CD14-positive monocyte (primary cell): ENCODE results near the gene SEMA3A. TPM values are rescaled to one million over a fixed set of nuclear protein-coding genes. Genes with fewer than 3 reads are reported as not detected.

ENCODE experiments used
- DNase-seq, 3 donors: peaks; one replicate each; pipeline ENCODE4 v3.0.0-alpha.2; 2011 to 2022
- H2AFZ ChIP-seq: 2 replicates; pipeline ENCODE4 v1.6.0; 2012; ENCODE audit warnings: mild to moderate bottlenecking, low read depth, low read length, inconsistent platforms; ENCODE audit not compliant: insufficient read depth, poor library complexity, severe bottlenecking
- H3K27ac ChIP-seq, 2 donors: 1 replicate in 1 of 2; 2 replicates in 1 of 2; pipeline ENCODE4 v1.5.1; 2012 to 2013; ENCODE audit warnings: low read length in 2 of 2, control low read depth in 1 of 2, inconsistent platforms in 1 of 2, low read depth in 1 of 2, mild to moderate bottlenecking in 1 of 2
- H3K27me3 ChIP-seq, 2 donors: one replicate each; pipeline versions ENCODE4 v1.6.0 to v1.6.1; 2011 to 2013; ENCODE audit warnings: low read length in 2 of 2; ENCODE audit not compliant: control insufficient read depth in 2 of 2, insufficient read depth in 2 of 2
- H3K36me3 ChIP-seq, 2 donors: replicated peaks in 1 of 2; 1 replicate in 1 of 2; 2 replicates in 1 of 2; pipeline versions ENCODE4 v1.5.1 to v1.6.1; 2012 to 2013; ENCODE audit warnings: low read length in 2 of 2, control low read depth in 1 of 2, inconsistent platforms in 1 of 2, mild to moderate bottlenecking in 1 of 2; ENCODE audit not compliant: insufficient read depth in 2 of 2, control insufficient read depth in 1 of 2
- H3K4me1 ChIP-seq, 2 donors: 1 replicate in 1 of 2; 2 replicates in 1 of 2; pipeline versions ENCODE4 v1.5.1 to v1.6.1; 2012 to 2013; ENCODE audit warnings: low read length in 2 of 2, control low read depth in 1 of 2, inconsistent platforms in 1 of 2, mild to moderate bottlenecking in 1 of 2, moderate library complexity in 1 of 2; ENCODE audit not compliant: insufficient read depth in 2 of 2, control insufficient read depth in 1 of 2
- H3K4me2 ChIP-seq: replicated peaks from 2 replicates; pipeline ENCODE3; 2012; ENCODE audit warnings: low read length, moderate library complexity, mild to moderate bottlenecking; ENCODE audit not compliant: poor library complexity, severe bottlenecking; ENCODE audit errors: extremely low read depth
- H3K4me3 ChIP-seq, 3 experiments: fragments of 200-600 bp in 1 of 3; sonication (generic) in 1 of 3; replicated peaks in 1 of 3; 1 replicate in 2 of 3; 2 replicates in 1 of 3; pipeline ENCODE4 v1.5.1; 2011 to 2013; ENCODE audit warnings: low read length in 3 of 3, mild to moderate bottlenecking in 3 of 3, control low read depth in 2 of 3, low read depth in 2 of 3, inconsistent platforms in 1 of 3, moderate library complexity in 1 of 3
- H3K79me2 ChIP-seq: 2 replicates; pipeline ENCODE4 v1.6.0; 2012; ENCODE audit warnings: mild to moderate bottlenecking, control low read depth, inconsistent platforms, low read length, moderate library complexity; ENCODE audit not compliant: insufficient read depth
- H3K9ac ChIP-seq: 2 replicates; pipeline ENCODE4 v1.6.0; 2017; ENCODE audit warnings: low read length, mild to moderate bottlenecking; ENCODE audit not compliant: insufficient read depth, poor library complexity, severe bottlenecking
- H3K9me3 ChIP-seq, 2 donors: replicated peaks in 1 of 2; 1 replicate in 1 of 2; 2 replicates in 1 of 2; pipeline versions ENCODE4 v1.5.1 to v1.6.1; 2012 to 2013; ENCODE audit warnings: low read length in 2 of 2, control low read depth in 1 of 2; ENCODE audit not compliant: control insufficient read depth in 1 of 2, insufficient read depth in 1 of 2
- H4K20me1 ChIP-seq: 2 replicates; pipeline ENCODE4 v1.6.0; 2012; ENCODE audit warnings: mild to moderate bottlenecking, low read length, control low read depth, moderate library complexity; ENCODE audit not compliant: insufficient read depth
- H3K27ac Mint-ChIP-seq, 7 donors: one replicate each; pipeline ENCODE4 v1.8.0; 2020; ENCODE audit warnings: mild to moderate bottlenecking in 7 of 7, mixed read lengths in 7 of 7, moderate library complexity in 6 of 7, inconsistent platforms in 2 of 7
- H3K27me3 Mint-ChIP-seq, 3 donors: one replicate each; pipeline ENCODE4 v1.8.0; 2021 to 2022; ENCODE audit warnings: low read depth in 3 of 3, mild to moderate bottlenecking in 3 of 3, mixed read lengths in 3 of 3, moderate library complexity in 3 of 3, inconsistent platforms in 1 of 3
- H3K36me3 Mint-ChIP-seq, 2 donors: one replicate each; pipeline ENCODE4 v1.8.0; 2020; ENCODE audit warnings: mixed read lengths in 2 of 2, inconsistent platforms in 1 of 2, mild to moderate bottlenecking in 1 of 2
- H3K4me1 Mint-ChIP-seq: one replicate; pipeline ENCODE4 v1.8.0; 2020; ENCODE audit warnings: mild to moderate bottlenecking, mixed read lengths
- H3K4me3 Mint-ChIP-seq, 2 donors: one replicate each; pipeline ENCODE4 v1.8.0; 2020; ENCODE audit warnings: mild to moderate bottlenecking in 2 of 2, mixed read lengths in 2 of 2, moderate library complexity in 1 of 2
- H3K9me3 Mint-ChIP-seq, 7 donors: one replicate each; pipeline ENCODE4 v1.8.0; 2020 to 2022; ENCODE audit warnings: mixed read lengths in 7 of 7, mild to moderate bottlenecking in 6 of 7, moderate library complexity in 6 of 7, inconsistent platforms in 2 of 7
- WGBS: methylation state at CpG from one replicate; pipeline ENCODE4 v1.1.5; 2013; ENCODE audit warnings: missing lambda C conversion rate; ENCODE audit not compliant: insufficient coverage; 5-methylcytosine and 5-hydroxymethylcytosine counted together
- intact Hi-C, 2 donors: fragments of 100-400 bp; cut with micrococcal nuclease; formaldehyde crosslinking; loops; one replicate each; pipeline versions ENCODE4 v1.15.0 to v1.15.1; 2023
- polyA plus RNA-seq, 3 donors: library from polyadenylated mRNA; depleted of rRNA in 1 of 3; unstranded in 2 of 3; stranded (reverse) in 1 of 3; fragments of 300-500 nt in 2 of 3; fragments of >200 nt in 1 of 3; fragmentation: Illumina TruSeq in 2 of 3; gene quantifications; 1 replicate in 2 of 3; 2 replicates in 1 of 3; pipeline ENCODE4 v1.2.3, GENCODE V29; 2012 to 2021
- TF ChIP-seq, protein P1 (sequence below): fragments of 200-600 bp; IDR thresholded peaks from one replicate; pipeline ENCODE4 v1.8.0; 2022; ENCODE audit warnings: antibody characterized with exemption, mild to moderate bottlenecking

Gene SEMA3A
- polyA plus RNA-seq, 3 donors: 0.03 TPM; not detected in 2

DNA sequence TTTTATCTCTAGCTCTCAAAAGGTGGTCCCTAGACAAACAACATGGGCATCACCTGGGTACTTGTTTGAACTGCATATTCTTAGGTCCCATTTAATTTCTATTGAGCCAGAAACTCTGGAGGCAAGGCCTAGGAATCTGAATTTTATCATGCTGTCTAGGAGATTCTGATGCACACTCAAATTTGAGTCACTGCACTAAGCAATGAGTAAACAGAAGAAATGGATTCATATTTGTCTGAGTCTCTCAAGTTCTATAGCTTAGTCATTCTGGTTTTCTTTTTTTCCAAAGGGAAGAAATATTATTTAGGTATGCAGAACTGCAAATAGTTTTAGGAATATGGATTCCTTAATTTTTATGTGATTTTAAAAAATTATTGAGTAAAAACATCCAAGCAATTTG is 185.5 kb downstream of the SEMA3A start:
- H3K4me2 ChIP-seq: no peak overlapping the region
- intact Hi-C loops: no loop called here
- H3K36me3 Mint-ChIP-seq: no peaks in the 10 kb centered on the region
- no peak overlapping the region for H3K27ac ChIP-seq
- H3K79me2 ChIP-seq: no peaks in the 10 kb centered on the region
- no peak overlapping the region for H3K9ac ChIP-seq
- no peak overlapping the region for H3K27ac Mint-ChIP-seq
- no peaks in the 10 kb centered on the region for H3K9me3 ChIP-seq
- H3K4me3 Mint-ChIP-seq: no peak overlapping the region
- H3K27me3 Mint-ChIP-seq: no peaks in the 10 kb centered on the region
- H3K9me3 Mint-ChIP-seq: peaks cover 0 to 2% (median 0%) of the 10 kb centered on the region in 7 donors
- H3K27me3 ChIP-seq: no peaks in the 10 kb centered on the region
- TF ChIP-seq, protein P1, sequence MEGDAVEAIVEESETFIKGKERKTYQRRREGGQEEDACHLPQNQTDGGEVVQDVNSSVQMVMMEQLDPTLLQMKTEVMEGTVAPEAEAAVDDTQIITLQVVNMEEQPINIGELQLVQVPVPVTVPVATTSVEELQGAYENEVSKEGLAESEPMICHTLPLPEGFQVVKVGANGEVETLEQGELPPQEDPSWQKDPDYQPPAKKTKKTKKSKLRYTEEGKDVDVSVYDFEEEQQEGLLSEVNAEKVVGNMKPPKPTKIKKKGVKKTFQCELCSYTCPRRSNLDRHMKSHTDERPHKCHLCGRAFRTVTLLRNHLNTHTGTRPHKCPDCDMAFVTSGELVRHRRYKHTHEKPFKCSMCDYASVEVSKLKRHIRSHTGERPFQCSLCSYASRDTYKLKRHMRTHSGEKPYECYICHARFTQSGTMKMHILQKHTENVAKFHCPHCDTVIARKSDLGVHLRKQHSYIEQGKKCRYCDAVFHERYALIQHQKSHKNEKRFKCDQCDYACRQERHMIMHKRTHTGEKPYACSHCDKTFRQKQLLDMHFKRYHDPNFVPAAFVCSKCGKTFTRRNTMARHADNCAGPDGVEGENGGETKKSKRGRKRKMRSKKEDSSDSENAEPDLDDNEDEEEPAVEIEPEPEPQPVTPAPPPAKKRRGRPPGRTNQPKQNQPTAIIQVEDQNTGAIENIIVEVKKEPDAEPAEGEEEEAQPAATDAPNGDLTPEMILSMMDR: no peak
- H3K4me1 ChIP-seq: no peaks in the 10 kb centered on the region
- no peaks in the 10 kb centered on the region for H3K36me3 ChIP-seq
- H3K4me3 ChIP-seq: no peak overlapping the region
- no peaks in the 10 kb centered on the region for H3K4me1 Mint-ChIP-seq
- no peak for DNase-seq
- H2AFZ ChIP-seq: no peak overlapping the region
- H4K20me1 ChIP-seq: no peaks in the 10 kb centered on the region

- no peak overlapping the region for H3K4me3 ChIP-seq
- Mint-ChIP-seq H3K9me3 (peaks cover 0 to 2% (median 0%) of the 10 kb centered on the region in 7 donors), H3K4me1 (no peaks in the 10 kb centered on the region), H3K4me3 (no peak overlapping the region), H3K36me3 (no peaks in the 10 kb centered on the region), H3K27ac (no peak overlapping the region), H3K27me3 (peaks cover 0 to 2% (median 0%) of the 10 kb centered on the region in 3 donors)
- H3K9me3 ChIP-seq: no peaks in the 10 kb centered on the region
- H3K4me2 ChIP-seq: no peak overlapping the region
- H3K27me3 ChIP-seq: no peaks in the 10 kb centered on the region
- H3K79me2 ChIP-seq: no peaks in the 10 kb centered on the region
- no peak overlapping the region for H3K9ac ChIP-seq
- H4K20me1 ChIP-seq: no peaks in the 10 kb centered on the region
- no peak overlapping the region for H2AFZ ChIP-seq
- no CpG with 5 or more reads among the region's 1 CpG for WGBS
- TF ChIP-seq, protein P1: no peak
- no peak overlapping the region for H3K27ac ChIP-seq
- H3K4me1 ChIP-seq: no peaks in the 10 kb centered on the region
- intact Hi-C loops: no loop called here
- H3K36me3 ChIP-seq: no peaks in the 10 kb centered on the region
- no peak for DNase-seq
Observed at GRCh38 chr7:84003191-84003590, 191.4 kb downstream of the SEMA3A start.
